Esophagus muscularis mucosa (tissue), 4 donors: ENCODE measurements around the gene PCDH17. TPM values are rescaled to one million over a fixed set of nuclear protein-coding genes. Genes with fewer than 3 reads are reported as not detected.

Experiments used
- DNase-seq: peaks from one replicate; pipeline ENCODE4 v3.0.0-alpha.2; 2017; ENCODE audit errors: extremely low spot score
- H3K27ac ChIP-seq, 4 donors: fragments of 200-600 bp; sonication (generic); replicated peaks in 1 of 4; 1 replicate in 3 of 4; 2 replicates in 1 of 4; pipeline ENCODE4 v1.5.1; 2016 to 2019; ENCODE audit warnings: mild to moderate bottlenecking in 1 of 4
- H3K27me3 ChIP-seq, 4 donors: fragments of 200-600 bp; sonication (generic); one replicate each; pipeline versions ENCODE4 v1.5.1 to v1.6.0; 2016 to 2019
- H3K36me3 ChIP-seq, 4 donors: fragments of 200-600 bp; sonication (generic); one replicate each; pipeline ENCODE4 v1.5.1; 2016 to 2019
- H3K4me1 ChIP-seq, 4 donors: fragments of 200-600 bp; sonication (generic); one replicate each; pipeline ENCODE4 v1.5.1; 2016 to 2019
- H3K4me3 ChIP-seq, 4 donors: fragments of 200-600 bp; sonication (generic); 1 replicate in 2 of 4; 2 replicates in 2 of 4; pipeline ENCODE4 v1.5.1; 2016 to 2019; ENCODE audit warnings: mild to moderate bottlenecking in 4 of 4, moderate library complexity in 1 of 4
- H3K9me3 ChIP-seq, 4 donors: fragments of 200-600 bp; sonication (generic); 1 replicate in 3 of 4; 2 replicates in 1 of 4; pipeline ENCODE4 v1.5.1; 2016 to 2019
- EP300 ChIP-seq: sonication (generic); formaldehyde crosslinking; IDR thresholded peaks from one replicate; pipeline ENCODE4 v1.6.1; 2017; ENCODE audit warnings: antibody characterized with exemption
- POLR2A ChIP-seq: fragments of 450-650 bp; IDR thresholded peaks from one replicate; pipeline ENCODE4 v1.6.1; 2017; ENCODE audit warnings: antibody characterized with exemption, moderate library complexity, mild to moderate bottlenecking, low read depth
- POLR2AphosphoS5 ChIP-seq, 2 donors: sonication (generic); formaldehyde crosslinking; IDR thresholded peaks; one replicate each; pipeline ENCODE4 v1.6.1; 2017; ENCODE audit warnings: antibody characterized with exemption in 2 of 2
- WGBS: methylation state at CpG from one replicate; pipeline ENCODE4 v1.1.5; 2018; 5-methylcytosine and 5-hydroxymethylcytosine counted together
- intact Hi-C: fragments of 100-400 bp; cut with DNase I; formaldehyde crosslinking; loops from one replicate; pipeline ENCODE4 v1.15.1; 2023
- total RNA-seq, 4 donors: library from RNA; depleted of rRNA; stranded (reverse); fragments of >200 nt; gene quantifications; one replicate each; pipeline versions ENCODE4 v1.1.0 to v1.2.1, GENCODE V29; 2016
- TF ChIP-seq, protein P1 (sequence below), 3 experiments: fragments of 200-600 bp in 2 of 3; fragments of 450-650 bp in 1 of 3; sonication (generic) in 2 of 3; IDR thresholded peaks; one replicate each; pipeline ENCODE4 v1.5.1; 2017 to 2019; ENCODE audit warnings: antibody characterized with exemption in 3 of 3, mild to moderate bottlenecking in 2 of 3, moderate library complexity in 1 of 3

PCDH17 gene, protein sequence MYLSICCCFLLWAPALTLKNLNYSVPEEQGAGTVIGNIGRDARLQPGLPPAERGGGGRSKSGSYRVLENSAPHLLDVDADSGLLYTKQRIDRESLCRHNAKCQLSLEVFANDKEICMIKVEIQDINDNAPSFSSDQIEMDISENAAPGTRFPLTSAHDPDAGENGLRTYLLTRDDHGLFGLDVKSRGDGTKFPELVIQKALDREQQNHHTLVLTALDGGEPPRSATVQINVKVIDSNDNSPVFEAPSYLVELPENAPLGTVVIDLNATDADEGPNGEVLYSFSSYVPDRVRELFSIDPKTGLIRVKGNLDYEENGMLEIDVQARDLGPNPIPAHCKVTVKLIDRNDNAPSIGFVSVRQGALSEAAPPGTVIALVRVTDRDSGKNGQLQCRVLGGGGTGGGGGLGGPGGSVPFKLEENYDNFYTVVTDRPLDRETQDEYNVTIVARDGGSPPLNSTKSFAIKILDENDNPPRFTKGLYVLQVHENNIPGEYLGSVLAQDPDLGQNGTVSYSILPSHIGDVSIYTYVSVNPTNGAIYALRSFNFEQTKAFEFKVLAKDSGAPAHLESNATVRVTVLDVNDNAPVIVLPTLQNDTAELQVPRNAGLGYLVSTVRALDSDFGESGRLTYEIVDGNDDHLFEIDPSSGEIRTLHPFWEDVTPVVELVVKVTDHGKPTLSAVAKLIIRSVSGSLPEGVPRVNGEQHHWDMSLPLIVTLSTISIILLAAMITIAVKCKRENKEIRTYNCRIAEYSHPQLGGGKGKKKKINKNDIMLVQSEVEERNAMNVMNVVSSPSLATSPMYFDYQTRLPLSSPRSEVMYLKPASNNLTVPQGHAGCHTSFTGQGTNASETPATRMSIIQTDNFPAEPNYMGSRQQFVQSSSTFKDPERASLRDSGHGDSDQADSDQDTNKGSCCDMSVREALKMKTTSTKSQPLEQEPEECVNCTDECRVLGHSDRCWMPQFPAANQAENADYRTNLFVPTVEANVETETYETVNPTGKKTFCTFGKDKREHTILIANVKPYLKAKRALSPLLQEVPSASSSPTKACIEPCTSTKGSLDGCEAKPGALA (N-terminal part only)
- total RNA-seq = 1 to 10 TPM; 5.0 to 9.5 (median 8.3) TPM

DNA sequence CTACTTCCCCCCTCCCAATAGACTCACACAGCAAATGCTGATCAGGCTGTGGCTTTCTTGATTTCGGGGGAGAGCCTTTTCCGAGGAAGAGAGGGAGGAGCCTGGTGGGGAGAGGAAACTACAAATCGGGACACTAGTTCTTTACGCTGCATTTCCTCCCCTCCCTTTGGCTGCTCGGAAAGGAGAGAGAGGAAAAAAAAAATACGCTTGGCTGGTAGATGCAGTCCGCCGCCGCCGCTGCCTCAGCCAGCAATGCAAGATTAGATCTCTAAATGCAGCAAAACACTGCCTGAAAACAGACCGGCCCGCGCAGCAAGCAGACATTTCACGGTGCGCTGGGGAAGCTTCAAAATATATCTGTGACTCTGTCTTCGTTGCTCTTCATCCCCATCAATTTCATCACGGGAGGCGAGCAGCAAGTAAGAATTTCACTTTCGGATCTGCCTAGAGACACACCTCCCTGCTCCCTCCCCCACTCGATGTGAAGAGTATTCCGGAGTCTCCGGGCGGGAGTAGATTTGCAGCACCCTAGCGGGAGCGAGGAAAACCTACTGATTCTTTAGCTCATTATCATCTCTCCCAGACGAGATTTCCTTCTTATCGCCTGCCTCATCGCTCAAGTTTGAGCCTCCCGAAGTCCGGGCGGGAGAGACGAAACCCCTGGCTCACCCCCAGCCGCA lies at the start of gene PCDH17:
TSS of gene PCDH17 (plus strand) at position 149 of the 680 bp plus-strand sequence. CDS start 803 bp downstream, outside the sequence.
- TF ChIP-seq, protein P1, sequence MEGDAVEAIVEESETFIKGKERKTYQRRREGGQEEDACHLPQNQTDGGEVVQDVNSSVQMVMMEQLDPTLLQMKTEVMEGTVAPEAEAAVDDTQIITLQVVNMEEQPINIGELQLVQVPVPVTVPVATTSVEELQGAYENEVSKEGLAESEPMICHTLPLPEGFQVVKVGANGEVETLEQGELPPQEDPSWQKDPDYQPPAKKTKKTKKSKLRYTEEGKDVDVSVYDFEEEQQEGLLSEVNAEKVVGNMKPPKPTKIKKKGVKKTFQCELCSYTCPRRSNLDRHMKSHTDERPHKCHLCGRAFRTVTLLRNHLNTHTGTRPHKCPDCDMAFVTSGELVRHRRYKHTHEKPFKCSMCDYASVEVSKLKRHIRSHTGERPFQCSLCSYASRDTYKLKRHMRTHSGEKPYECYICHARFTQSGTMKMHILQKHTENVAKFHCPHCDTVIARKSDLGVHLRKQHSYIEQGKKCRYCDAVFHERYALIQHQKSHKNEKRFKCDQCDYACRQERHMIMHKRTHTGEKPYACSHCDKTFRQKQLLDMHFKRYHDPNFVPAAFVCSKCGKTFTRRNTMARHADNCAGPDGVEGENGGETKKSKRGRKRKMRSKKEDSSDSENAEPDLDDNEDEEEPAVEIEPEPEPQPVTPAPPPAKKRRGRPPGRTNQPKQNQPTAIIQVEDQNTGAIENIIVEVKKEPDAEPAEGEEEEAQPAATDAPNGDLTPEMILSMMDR (IDR thresholded peaks at IDR 0.05) = no peak
- peak; percentile 6 to 55 for TF ChIP-seq POLR2AphosphoS5 (IDR thresholded peaks at IDR 0.05)
- H3K27ac ChIP-seq = peak within 1 kb of the TSS; percentile 59 to 77 (median 70)
- peaks cover 24 to 51% (median 37%) of the 10 kb centered on the region in 4 donors for H3K4me1 ChIP-seq
- H3K9me3 ChIP-seq = no peaks in the 10 kb centered on the region
- intact Hi-C loops = no loop called here
- no peak for DNase-seq
- no peaks in the 10 kb centered on the region for H3K36me3 ChIP-seq
- H3K27me3 ChIP-seq = peaks cover 0 to 82% (median 42%) of the 10 kb centered on the region in 4 donors
- H3K4me3 ChIP-seq = peak within 1 kb of the TSS; percentile 59 to 67 (median 60)
- WGBS = under 1% methylated on average over 32 of the region's 33 CpGs

DNA sequence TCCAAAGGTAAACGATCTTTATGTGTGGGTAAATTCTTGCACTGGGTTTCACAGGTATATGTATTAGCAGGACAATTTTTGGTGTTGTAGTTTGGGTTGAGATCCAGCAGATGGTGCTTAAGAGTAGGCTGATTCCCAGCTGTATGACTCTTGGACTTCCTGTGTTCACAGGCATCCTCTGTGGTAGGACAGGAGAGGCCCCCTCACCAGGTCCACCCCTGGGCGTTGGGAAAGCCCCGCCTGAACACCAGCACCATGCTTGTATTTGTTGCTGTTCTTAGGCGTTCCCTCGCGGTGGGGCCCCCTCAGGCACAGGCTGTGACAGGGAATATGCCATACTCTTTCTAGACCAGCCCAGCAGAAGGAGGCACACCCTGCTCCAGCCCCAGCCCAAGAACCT lies 49.5 kb upstream of the PCDH17 start:
- Histone ChIP-seq H3K4me3 (no peak overlapping the region), H3K27me3 (peaks cover 0 to 7% (median 0%) of the 10 kb centered on the region in 4 donors), H3K36me3 (no peaks in the 10 kb centered on the region), H3K27ac (no peak overlapping the region), H3K4me1 (no peaks in the 10 kb centered on the region), H3K9me3 (no peaks in the 10 kb centered on the region)
- no peak for DNase-seq
- 78% methylated on average over 2 of the region's 6 CpGs for WGBS
- intact Hi-C loops = no loop called here
- TF ChIP-seq EP300 (no peak), POLR2AphosphoS5 (IDR thresholded peaks at IDR 0.05) (no peak), POLR2A (no peak)
- TF ChIP-seq, protein P1 (IDR thresholded peaks at IDR 0.05) = no peak

DNA sequence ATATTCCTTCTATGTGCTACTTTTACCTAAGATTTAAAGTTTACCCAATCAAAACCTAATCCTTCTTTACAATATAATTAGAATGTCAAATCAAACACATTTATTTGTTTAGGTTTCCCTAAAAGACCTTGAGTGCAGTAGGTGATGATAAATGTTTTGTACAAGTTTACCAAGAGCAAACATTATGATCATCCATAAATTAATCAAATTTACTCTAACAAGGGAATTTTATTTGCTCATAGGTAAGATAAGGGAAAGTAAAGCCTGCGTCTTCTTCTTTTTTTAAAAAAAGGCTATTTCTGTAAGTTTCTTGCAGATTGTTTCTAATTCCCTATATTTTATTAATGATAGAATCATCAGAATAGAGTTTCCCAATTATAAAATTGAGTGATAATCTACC lies 48.0 kb upstream of the PCDH17 start:
- 38% methylated on average over 1 of the region's 1 CpG for WGBS
- Histone ChIP-seq H3K9me3 (no peaks in the 10 kb centered on the region), H3K4me3 (no peak overlapping the region), H3K27me3 (peaks cover 0 to 7% (median 0%) of the 10 kb centered on the region in 4 donors), H3K27ac (no peak overlapping the region), H3K4me1 (no peaks in the 10 kb centered on the region), H3K36me3 (no peaks in the 10 kb centered on the region)
- intact Hi-C loops = no loop called here
- no peak for DNase-seq
- no peak for TF ChIP-seq POLR2A
- no peak for TF ChIP-seq POLR2AphosphoS5 (IDR thresholded peaks at IDR 0.05)

DNA sequence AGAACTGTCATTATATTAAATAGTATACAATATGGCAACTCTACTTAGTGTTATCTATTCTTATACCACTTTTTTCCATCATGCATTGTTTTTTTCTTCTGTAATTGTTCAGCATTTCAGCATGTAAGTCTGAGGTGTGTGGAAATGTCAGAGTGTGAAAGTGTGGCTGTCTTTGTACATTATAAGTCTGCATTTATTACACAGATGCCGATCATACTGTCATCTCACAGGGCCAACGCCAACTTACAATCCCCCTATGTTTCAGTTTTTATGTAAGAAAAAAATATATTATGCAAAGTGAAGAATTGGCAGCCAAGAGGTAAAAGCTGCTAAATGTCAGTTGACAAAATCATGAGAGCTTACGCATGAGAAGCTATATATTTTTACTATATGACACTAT lies 42.9 kb upstream of the PCDH17 start:
- no peaks in the 10 kb centered on the region for H3K27me3 ChIP-seq
- intact Hi-C loops = no loop called here
- no peaks in the 10 kb centered on the region for H3K36me3 ChIP-seq
- TF ChIP-seq, protein P1 (IDR thresholded peaks at IDR 0.05) = no peak
- no peak for TF ChIP-seq POLR2AphosphoS5 (IDR thresholded peaks at IDR 0.05)
- TF ChIP-seq EP300 = no peak
- TF ChIP-seq POLR2A = no peak
- DNase-seq = no peak
- WGBS = 78% methylated on average over 3 of the region's 3 CpGs
- no peaks in the 10 kb centered on the region for H3K9me3 ChIP-seq
- no peak overlapping the region for H3K4me3 ChIP-seq
- no peak overlapping the region for H3K27ac ChIP-seq
- no peaks in the 10 kb centered on the region for H3K4me1 ChIP-seq
